CD4-positive, alpha-beta T cell (primary cell): Measurements from ENCODE around the gene TTC23L. TPM values are rescaled to one million over a fixed set of nuclear protein-coding genes. Genes with fewer than 3 reads are reported as not detected.
A peak's percentile ranks its signal among the peaks of the same experiment; 100 is the strongest.

Source experiments
- ATAC-seq: fragments of 200-7000 bp; cut with Tn5 transposase; one replicate; pipeline ENCODE4 v1.10.0; 2022; ENCODE audit warnings: mild to moderate bottlenecking; ENCODE audit not compliant: poor library complexity
- CTCF ChIA-PET: fragments of 350-600 bp; sonication (Branson Sonifier 250); formaldehyde crosslinking; loops from one replicate; lab custom pipeline; 2021; ENCODE audit warnings: antibody characterized with exemption, inconsistent platforms; lab: Charles Lee
- POLR2A ChIA-PET: fragments of 350-600 bp; sonication (Branson Sonifier 250); formaldehyde crosslinking; loops from one replicate; lab custom pipeline; 2021; ENCODE audit warnings: antibody characterized with exemption, inconsistent platforms; lab: Charles Lee
- DNase-seq, 14 experiments: peaks; one replicate each; pipeline ENCODE4 v3.0.0-alpha.2; 2013 to 2020; ENCODE audit warnings: mixed read lengths in 2 of 14
- H3K27ac ChIP-seq, 2 donors: one replicate each; pipeline versions ENCODE4 v1.5.1 to v1.7.0; 2013; ENCODE audit warnings: low read length in 2 of 2, low read depth in 1 of 2, mild to moderate bottlenecking in 1 of 2
- H3K27me3 ChIP-seq, 2 experiments: 1 replicate in 1 of 2; 2 replicates in 1 of 2; pipeline versions ENCODE4 v1.6.1 to v1.7.0; 2013; ENCODE audit warnings: low read length in 2 of 2, control low read depth in 1 of 2, mild to moderate bottlenecking in 1 of 2, moderate library complexity in 1 of 2; ENCODE audit not compliant: insufficient read depth in 2 of 2, control insufficient read depth in 1 of 2
- H3K36me3 ChIP-seq: one replicate; pipeline ENCODE4 v1.6.1; 2013; ENCODE audit warnings: low read length, control low read depth; ENCODE audit not compliant: insufficient read depth
- H3K4me1 ChIP-seq: one replicate; pipeline ENCODE4 v1.6.1; 2013; ENCODE audit warnings: low read length, control low read depth; ENCODE audit not compliant: insufficient read depth
- H3K4me3 ChIP-seq: one replicate; pipeline ENCODE4 v1.5.1; 2013; ENCODE audit warnings: mild to moderate bottlenecking, low read length, moderate library complexity
- H3K9me3 ChIP-seq, 2 experiments: 1 replicate in 1 of 2; 2 replicates in 1 of 2; pipeline versions ENCODE4 v1.6.1 to v1.7.0; 2013; ENCODE audit warnings: low read length in 2 of 2, mild to moderate bottlenecking in 2 of 2, control low read depth in 1 of 2, moderate library complexity in 1 of 2; ENCODE audit not compliant: control insufficient read depth in 1 of 2, insufficient read depth in 1 of 2
- H3K27ac Mint-ChIP-seq: one replicate; pipeline ENCODE4 v1.8.0; 2020; ENCODE audit warnings: mixed read lengths
- H3K27me3 Mint-ChIP-seq: one replicate; pipeline ENCODE4 v1.8.0; 2021; ENCODE audit warnings: mixed read lengths
- H3K36me3 Mint-ChIP-seq: one replicate; pipeline ENCODE4 v1.8.0; 2021; ENCODE audit warnings: low read depth, mixed read lengths
- H3K4me1 Mint-ChIP-seq: one replicate; pipeline ENCODE4 v1.8.0; 2021; ENCODE audit warnings: low read depth, mixed read lengths
- H3K4me3 Mint-ChIP-seq: one replicate; pipeline ENCODE4 v1.8.0; 2020; ENCODE audit warnings: mild to moderate bottlenecking, mixed read lengths
- H3K9me3 Mint-ChIP-seq: one replicate; pipeline ENCODE4 v1.8.0; 2020; ENCODE audit warnings: mixed read lengths
- CTCF ChIP-seq: fragments of 200-600 bp; IDR thresholded peaks from one replicate; pipeline ENCODE4 v1.8.0; 2022; ENCODE audit warnings: antibody characterized with exemption, mild to moderate bottlenecking
- intact Hi-C, 2 experiments: fragments of 100-400 bp; cut with DNase I in 1 of 2; cut with micrococcal nuclease in 1 of 2; formaldehyde crosslinking; loops; one replicate each; pipeline versions ENCODE4 v1.15.1 to v1.9.0; 2023 to 2025; cut with DNase I, micrococcal nuclease
- total RNA-seq, 174 experiments: library from RNA in 2 of 174; stranded (reverse) in 2 of 174; gene quantifications; one replicate each; pipeline ENCODE4 v1.2.3 and lab custom pipeline; 2021 to 2026

Gene TTC23L
- total RNA-seq, 2 experiments from 2014 or later: 0.20 TPM; not detected in 1

DNA sequence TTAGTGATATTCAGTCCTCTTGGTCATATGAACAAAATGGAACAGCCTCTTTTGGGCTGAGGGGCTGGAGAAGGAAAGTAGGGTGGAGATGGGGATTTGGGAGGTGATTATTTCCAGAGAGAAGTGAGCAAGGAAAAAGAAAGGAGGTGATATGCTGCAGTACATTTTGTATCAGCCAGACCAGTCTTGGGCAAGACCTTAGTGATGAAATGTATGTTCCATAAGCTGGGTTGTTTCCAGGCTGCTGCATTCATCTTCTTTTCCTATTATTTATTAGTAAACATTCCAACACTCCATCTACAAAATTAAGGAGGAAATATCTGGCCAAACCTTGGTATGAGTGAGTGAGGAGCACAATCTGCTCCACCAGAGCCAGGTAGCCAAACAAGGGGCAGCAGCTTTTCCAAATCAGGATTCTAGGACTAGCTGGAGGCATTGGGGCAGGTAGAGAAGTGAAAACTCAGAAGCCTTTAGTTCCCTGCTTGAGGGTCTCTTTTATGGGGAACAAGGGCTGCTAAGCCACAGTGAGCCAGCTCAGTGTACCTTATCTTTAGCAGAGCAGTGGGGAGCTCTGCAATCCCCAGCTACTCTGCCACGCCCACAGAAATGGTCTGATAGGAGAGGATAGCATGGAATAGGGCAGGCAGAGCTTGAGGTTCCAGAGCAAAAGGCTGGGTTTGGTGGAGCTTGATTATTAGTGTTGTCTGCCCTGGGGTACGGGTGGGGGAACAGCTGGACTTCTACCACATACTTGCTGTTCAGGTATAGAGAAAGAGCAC is 56.9 kb downstream of the TTC23L start:
- no peak for ATAC-seq
- no peaks in the 10 kb centered on the region for H3K9me3 ChIP-seq
- H3K27me3 Mint-ChIP-seq: no peaks in the 10 kb centered on the region
- H3K4me1 ChIP-seq: no peaks in the 10 kb centered on the region
- intact Hi-C loops: loop anchor here in 1 of 2 experiments (5.0 kb wide), 1 partner anchor 424 kb away; no protein-coding TSS in a partner anchor
- H3K27ac Mint-ChIP-seq: no peak overlapping the region
- no peak overlapping the region for H3K27ac ChIP-seq
- H3K4me3 ChIP-seq: no peak overlapping the region
- H3K36me3 Mint-ChIP-seq: no peaks in the 10 kb centered on the region
- no peak for TF ChIP-seq CTCF
- no peak for DNase-seq
- H3K4me1 Mint-ChIP-seq: no peaks in the 10 kb centered on the region
- ChIA-PET POLR2A (no interaction called here), CTCF (no interaction called here)
- H3K27me3 ChIP-seq: no peaks in the 10 kb centered on the region
- H3K9me3 Mint-ChIP-seq: no peaks in the 10 kb centered on the region
- no peaks in the 10 kb centered on the region for H3K36me3 ChIP-seq
- no peak overlapping the region for H3K4me3 Mint-ChIP-seq

DNA sequence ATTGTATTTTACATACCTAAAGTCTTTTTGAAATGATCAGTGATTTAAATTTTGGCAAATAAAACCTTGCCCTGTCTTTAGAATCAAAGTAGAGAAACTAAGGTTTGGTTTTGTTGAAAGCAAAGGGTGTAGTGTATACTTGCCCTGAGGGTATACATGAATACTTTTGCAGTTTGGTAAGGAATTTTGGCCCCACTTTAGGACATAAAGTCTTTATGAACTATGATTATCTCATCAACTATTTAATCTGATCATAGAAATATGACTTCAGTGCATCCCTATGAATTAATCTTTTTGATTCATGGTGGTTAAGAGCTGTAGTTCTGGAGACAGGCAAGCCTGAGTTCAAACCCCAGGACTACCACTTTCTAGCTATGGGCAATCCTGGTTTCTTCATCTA is 58.7 kb downstream of the TTC23L start:
- Histone ChIP-seq H3K27me3 (no peaks in the 10 kb centered on the region), H3K4me1 (no peaks in the 10 kb centered on the region), H3K4me3 (no peak overlapping the region), H3K36me3 (no peaks in the 10 kb centered on the region), H3K27ac (no peak overlapping the region), H3K9me3 (no peaks in the 10 kb centered on the region)
- no peak for TF ChIP-seq CTCF
- ChIA-PET POLR2A (interaction anchor here (1.2 kb wide), 1 partner anchor 18 kb away, joined by 3 read pairs; the partner anchor contains the start of genes BRIX1 and RAD1), CTCF (interaction anchor here (0.7 to 2.4 kb wide), 7 partner anchors 17 to 411 kb away, joined by 3 to 12 read pairs (median 3); partner anchors contain the start of gene RAD1)
- no peak overlapping the region for H3K4me3 Mint-ChIP-seq
- intact Hi-C loops: loop anchor here (1.0 to 5.0 kb wide), 4 partner anchors 374 to 425 kb away; no protein-coding TSS in a partner anchor
- no peak overlapping the region for H3K27ac Mint-ChIP-seq
- H3K27me3 Mint-ChIP-seq: no peaks in the 10 kb centered on the region
- no peaks in the 10 kb centered on the region for H3K9me3 Mint-ChIP-seq
- DNase-seq: no peak
- H3K36me3 Mint-ChIP-seq: no peaks in the 10 kb centered on the region
- no peaks in the 10 kb centered on the region for H3K4me1 Mint-ChIP-seq
- no peak for ATAC-seq

DNA sequence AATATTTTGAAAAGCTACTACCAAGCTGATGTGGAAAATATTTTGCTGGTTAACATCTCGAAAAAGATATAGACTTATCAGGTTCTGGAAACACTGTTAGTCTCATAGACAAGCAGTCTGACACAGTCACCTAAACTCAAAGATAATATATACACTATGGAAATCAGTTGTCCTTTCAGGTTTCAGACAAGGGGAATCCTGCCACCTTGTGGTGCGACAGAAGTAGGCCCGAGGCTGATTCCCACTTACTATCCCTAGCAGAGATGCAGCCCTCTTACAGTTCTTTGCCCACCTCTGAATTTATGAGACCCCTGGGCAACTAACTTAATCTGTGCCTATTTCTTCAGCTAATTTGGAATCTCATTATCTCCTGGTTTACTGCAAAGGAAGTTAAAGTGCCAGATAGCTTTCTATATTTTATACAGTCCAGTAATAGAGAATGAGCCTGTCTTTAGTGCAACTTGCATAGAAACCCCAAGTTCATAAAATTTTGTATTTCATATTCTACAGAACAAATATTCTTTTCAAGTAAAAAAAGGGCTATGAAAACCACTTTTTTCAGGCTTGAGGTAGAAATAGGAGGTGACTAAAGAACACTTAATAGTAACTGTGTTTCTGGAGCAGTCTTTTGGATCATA is 59.4 kb downstream of the TTC23L start:
- intact Hi-C loops: loop anchor here (1.0 to 5.0 kb wide), 4 partner anchors 375 to 426 kb away; no protein-coding TSS in a partner anchor

More for the DNA sequence above, 59.4 kb downstream of the TTC23L start:
- H3K27me3 Mint-ChIP-seq: no peaks in the 10 kb centered on the region
- H3K4me1 Mint-ChIP-seq: no peaks in the 10 kb centered on the region
- H3K27ac ChIP-seq: no peak overlapping the region
- TF ChIP-seq CTCF: peak; percentile 84
- no peak overlapping the region for H3K27ac Mint-ChIP-seq
- ChIA-PET CTCF (interaction anchor here (0.7 to 2.4 kb wide), 9 partner anchors 14 to 412 kb away, joined by 3 to 12 read pairs (median 3); partner anchors contain the start of gene RAD1), POLR2A (interaction anchor here (1.2 kb wide), 1 partner anchor 17 kb away, joined by 3 read pairs; the partner anchor contains the start of genes BRIX1 and RAD1)
- H3K27me3 ChIP-seq: no peaks in the 10 kb centered on the region
- peak; percentile 38 to 78 (median 53) for DNase-seq
- no peaks in the 10 kb centered on the region for H3K9me3 Mint-ChIP-seq
- no peaks in the 10 kb centered on the region for H3K4me1 ChIP-seq
- H3K4me3 ChIP-seq: no peak overlapping the region
- no peak overlapping the region for H3K4me3 Mint-ChIP-seq
- H3K36me3 Mint-ChIP-seq: peaks cover 4% of the 10 kb centered on the region
- H3K36me3 ChIP-seq: no peaks in the 10 kb centered on the region
- H3K9me3 ChIP-seq: no peaks in the 10 kb centered on the region
- ATAC-seq: peak; percentile 73
